COLO668 (cell line): ENCODE results near the gene UTS2B.
"Not testable (repeated sequence)": the region's sequence is repeated elsewhere in the genome, so short reads cannot be mapped to it uniquely, and the experiment has no call there.

ENCODE experiments used
- DNase-seq: peaks from one replicate; lab custom pipeline; 2025; ENCODE audit not compliant: unreplicated experiment; lab: John Stamatoyannopoulos, UW

UTS2B gene

DNA sequence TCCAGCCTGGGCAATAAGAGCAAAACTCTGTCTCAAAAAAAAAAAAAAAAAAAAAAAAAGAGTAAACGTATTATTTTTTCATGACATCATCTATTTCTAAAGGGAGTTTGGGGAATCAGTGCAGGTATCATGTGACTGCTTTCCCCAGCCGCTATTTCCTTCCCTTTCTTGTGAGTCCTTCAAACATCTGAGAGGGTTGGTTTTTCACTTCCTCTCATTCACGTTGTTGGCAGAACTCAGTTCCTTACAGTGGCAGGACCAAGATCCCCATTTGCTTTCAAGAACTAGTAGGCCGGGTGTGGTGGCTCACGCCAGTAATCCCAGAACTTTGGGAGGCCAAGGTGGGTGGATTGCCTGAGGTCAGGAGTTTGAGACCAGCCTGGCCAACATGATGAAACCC lies 84.3 kb downstream of the UTS2B start:
- not testable (repeated sequence) for DNase-seq

DNA sequence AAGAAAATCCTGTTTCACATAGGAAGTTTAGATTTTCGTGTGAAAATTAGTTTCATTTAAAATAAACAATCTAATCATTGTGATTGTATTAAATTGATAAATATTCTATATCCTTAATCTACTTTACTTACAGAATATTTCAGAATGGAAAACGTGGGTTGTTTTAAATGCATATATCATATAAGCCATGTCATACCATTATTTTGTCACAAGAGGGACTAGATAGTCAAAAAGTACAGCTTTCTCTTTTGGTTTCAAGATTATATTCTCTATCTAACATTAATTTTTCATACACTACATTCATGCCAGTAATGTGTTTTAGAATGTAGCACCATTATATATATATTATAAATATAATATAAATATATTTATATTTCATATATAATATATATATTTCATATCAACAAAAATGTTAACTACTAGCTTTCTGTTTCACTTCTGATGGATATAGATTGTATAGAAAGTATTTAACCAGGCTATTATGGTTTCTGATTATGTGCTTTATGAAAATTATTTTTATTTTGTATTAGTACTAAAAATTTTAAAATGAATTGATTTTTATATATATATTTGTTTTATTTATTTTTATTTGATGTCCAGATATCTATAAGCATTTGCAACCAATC lies 86.0 kb downstream of the UTS2B start:
- DNase-seq = no peak

DNA sequence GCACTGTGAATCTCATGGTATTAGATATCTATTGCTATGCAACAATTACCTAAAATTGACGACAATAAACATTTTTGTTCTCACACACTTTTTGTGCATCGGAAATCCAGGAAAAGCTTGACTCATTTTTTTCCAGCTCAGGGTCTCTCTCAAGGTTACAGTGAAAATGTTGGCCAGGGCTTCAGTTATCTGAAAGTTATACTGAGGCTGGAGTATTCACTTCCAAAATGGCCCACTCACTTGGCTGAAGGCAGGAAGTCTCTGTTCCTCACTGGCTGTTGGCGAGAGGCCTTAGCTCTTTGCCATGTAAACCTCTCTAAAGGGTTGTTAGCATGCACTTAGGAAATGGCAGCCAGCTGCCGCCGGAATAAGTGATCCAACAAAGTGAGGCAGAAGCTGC lies 89.8 kb downstream of the UTS2B start:
- DNase-seq = no peak

DNA sequence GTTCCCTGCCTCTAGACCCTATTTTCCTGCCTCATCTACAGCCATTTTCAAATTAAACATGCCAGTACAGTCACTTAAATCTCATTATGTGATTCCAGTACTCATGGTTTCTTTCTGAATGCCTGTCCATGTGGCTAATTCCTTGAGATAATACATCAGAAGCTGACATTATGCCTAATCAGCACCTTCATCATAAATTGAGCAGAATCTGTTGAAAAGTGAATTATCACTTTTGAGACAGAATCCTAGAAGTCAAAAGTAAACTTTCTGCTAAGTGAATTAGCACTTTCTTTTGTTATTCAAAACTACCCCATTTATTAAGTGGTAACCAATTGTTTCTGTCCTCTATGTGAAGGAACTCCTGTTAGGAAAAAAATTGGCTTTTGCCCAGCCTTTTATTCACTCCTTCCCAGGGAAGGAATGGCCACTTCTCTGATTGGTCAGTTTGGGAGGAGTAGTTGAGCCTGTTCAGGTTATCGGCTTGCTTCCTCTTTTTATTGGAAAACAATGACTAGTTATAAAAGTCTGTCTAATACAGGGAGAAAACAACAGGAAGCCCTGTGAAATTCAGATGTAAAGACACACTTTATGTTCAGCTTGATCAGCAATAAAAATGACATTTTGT lies 90.8 kb downstream of the UTS2B start:
- no peak for DNase-seq

DNA sequence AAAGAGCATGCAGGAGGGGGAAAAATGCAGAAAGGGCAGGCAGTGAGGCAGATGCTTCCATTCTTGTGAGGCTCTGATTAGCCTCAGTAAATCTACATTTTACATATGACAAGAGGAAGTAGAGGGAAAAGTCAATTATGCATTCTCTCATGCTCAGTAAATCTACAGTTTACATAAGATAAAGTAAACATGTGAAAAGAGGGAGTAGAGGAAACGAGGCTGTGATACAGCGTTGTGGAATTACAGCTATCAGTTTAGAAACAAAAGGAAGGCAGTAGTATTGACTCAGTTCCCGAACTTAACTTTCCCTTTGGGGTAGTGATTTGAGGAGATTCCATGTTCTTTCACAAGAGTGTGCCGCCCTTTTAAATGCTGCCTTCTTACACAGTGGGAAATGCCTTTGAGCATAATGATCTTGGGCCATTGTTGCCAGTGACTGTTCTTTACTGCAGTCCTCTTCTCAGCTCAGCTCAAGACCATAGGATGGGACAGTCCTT lies 92.0 kb downstream of the UTS2B start:
- DNase-seq = no peak

DNA sequence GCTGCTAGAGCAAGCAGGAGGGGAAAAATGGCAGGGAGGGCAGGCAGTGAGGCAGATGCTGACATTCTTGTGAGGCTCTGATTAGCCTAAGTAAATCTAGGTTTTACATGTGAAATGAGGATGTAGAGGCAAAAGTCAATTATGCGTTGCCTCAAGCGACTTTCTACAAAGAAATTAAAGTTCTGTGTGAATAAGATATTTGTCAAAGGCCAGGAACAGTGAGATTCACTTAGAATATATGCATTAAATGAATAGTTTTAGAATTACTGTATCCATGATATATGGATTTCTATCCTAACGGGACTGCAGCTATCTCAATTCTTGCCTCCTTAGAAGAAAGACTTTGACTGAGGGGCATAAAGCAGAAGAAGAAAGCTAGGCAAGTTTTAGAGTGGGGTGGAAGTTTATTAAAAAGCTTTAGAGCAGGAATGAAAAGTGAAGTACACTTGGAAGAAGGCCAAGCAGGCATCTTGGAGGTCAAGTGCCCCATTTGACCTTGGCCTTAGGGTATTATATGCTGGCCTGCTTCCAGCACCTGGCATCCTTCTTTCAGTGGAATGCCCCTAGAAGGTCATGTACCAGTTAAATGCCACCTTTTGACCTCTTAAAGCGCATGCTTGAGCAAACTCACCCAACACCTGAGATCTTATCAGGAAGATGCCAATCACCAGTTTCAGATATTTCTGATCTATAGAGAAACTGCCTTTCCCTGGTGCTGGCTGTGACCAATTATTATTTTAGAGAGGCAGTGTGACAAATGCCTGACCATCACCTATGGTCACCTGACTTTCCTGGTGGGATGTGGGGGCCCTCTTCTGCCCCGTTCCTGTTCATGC lies 93.1 kb downstream of the UTS2B start:
- DNase-seq = no peak

DNA sequence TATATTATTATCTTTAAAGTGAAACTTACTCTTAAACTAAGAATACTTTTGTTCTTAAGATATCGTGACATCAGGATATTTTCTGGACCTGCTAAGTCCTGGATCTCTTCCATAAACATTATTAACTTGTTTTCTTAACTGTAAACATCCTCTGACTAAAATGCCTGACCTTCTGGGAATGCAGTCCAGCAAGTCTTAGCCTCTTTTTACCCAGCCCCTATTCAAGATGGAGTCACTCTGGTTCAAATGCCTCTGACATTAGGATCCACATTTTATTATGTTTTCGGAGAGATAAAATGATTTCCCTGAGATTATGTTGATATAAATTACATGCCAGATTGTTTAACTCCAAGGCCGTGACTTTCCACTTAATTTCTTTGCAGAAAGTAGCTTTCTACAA lies 93.7 kb downstream of the UTS2B start:
- DNase-seq = no peak

DNA sequence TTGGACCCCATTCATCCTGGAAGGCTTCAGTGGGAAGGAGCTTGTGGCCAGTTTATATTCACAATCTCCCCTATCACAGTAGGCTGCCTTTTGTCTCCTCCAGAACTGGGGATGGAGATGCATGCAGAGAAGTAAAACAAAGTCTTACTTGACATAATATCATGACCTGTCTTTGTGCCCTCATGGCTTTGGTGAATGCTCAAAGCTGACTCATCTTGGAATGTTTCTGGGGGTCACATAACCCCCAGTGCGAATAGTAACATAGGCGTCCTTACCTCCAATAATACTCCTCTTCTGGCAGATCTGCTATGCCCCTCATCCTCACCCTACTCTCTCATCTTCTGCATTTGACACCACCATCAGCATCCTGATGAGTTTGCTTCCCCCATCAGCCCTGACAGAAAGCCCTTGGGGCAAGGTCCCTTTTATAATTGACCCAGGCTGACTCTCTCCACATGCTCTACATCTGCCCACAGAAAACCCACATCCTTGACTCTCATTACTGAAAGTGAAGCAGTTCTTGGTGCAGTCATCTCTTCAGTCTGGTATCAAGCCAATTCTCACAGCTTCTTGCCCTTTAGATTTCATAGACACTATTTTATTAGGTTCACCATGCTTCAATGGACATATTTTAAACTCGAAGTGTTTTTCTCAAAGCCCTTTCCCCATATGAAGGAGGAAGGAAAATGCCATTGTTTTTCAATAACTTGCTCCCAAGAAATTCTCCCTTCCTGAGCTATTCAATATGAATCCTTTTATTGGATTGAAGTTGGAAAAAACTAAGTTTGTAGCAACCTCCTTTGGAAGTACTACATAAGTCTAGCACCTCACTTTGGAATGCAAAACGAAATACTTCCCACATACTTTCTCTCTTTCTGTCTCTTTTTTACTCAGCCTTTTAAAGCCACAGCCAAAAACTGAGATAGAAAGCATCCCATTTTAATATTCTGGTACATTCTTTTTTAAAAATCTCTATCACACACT lies 94.7 kb downstream of the UTS2B start:
- no peak for DNase-seq

DNA sequence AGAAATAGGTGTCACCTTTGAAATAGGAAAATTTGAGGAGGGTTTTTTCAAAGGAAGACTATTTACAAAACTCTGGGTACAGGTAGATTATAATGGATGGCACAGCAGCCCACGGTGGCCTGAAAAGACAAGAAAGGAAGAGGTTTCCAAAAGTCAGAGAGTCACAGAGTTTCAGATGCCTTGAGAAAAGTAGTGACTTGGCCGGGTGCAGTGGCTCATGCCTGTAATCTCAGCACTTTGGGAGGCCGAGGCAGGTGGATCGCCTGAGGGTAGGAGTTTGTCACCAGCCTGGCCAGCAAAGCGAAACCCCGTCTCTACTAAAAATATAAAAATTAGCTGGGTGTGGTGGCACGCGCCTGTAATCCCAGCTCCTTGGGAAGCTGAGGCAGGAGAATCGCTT lies 96.1 kb downstream of the UTS2B start:
- no peak for DNase-seq

DNA sequence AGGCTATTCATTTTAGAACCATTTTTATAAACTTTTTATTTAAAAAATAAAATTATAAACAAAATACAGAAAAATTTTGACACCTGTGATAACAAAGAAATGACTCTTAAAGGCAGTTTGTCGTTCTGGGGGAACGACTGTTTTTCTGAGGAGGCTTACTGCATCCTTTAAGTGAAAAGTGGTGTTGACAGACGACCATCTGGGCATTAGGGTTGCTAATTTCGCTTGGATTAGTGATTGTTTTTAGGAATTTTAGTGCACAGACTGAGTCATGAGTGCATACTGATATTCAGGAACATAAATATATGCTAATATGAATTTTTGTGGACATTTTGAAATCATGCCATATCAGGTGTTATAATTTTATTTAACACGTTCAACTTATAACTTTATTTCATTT lies 102.8 kb downstream of the UTS2B start:
- DNase-seq = no peak

DNA sequence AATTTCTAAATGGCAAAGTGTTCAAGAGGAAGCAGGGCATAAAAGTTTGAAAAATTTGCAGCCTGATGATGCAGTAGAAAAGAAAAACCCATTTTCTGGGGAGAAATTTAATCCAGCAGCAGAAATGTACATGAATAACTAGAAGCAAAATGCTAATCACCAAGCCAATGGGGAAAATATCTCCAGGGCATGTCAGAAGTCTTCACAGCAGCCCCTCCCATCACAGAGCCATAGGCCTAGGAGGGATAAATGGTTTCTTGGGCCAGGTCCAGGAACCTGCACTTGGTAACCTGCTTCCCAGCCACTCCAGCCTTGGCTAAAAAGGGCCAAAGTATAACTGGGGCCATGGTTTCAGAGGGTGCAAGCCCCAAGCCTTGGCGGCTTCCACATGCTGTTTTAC lies 108.7 kb downstream of the UTS2B start:
- DNase-seq = no peak

DNA sequence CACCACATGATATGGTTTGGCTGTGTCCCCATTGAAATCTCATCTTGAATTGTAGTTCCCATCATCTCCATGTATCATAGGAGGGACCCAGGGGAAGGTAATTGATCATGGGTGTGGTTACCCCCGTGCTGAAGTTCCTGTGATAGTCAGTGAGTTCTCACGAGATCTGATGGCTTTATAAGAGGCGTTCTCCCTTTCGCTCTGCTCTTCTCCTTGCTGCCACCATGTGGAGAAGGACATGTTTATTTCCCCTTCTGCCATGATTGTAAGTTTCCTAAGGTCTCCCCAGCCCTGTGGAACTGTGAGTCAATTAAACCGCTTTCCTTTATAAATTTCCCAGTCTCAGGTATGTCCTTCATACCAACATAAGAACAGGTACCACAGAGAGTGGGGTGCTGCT lies 109.4 kb downstream of the UTS2B start:
- no peak for DNase-seq

DNA sequence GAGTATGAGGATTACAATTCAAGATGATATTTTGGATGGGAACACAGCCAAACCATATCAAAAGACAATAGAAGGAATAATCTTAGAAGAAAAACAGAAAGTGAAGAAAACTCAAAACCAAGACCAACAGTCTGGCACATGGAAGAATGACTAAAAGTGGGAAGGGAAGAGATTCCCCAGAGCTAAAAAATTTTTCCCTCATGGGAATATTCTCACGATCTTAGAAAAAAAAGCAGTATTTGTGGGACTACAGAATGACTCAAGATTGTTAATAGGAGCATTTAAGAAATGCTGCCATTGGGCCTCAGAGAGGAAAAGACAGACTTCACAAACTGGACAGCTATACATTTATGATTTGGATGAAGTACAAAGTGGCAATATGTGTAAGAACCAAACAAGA lies 113.0 kb downstream of the UTS2B start:
- no peak for DNase-seq
